ENCODE results near the gene UGCG. TPM values are rescaled to one million over a fixed set of nuclear protein-coding genes. Genes with fewer than 3 reads are reported as not detected.

Gene UGCG
- total and polyA plus RNA-seq, 4 donors: 22.3 to 102 (median 33.6) TPM

GRCh38 chr9:111914749-111915424 is 18.3 kb downstream of the UGCG start:
- peak in 2 of 6 donors; percentile 23 to 56 for DNase-seq (ENCODE audit: low read depth in 4 of 6, low spot score in 6 of 6)
- Histone ChIP-seq H3K4me1 (ENCODE audit: control insufficient read depth, insufficient read depth, low read length) (no peaks in the 10 kb centered on the region), H3K27ac (ENCODE audit: low read depth, low read length) (no peak overlapping the region), H3K36me3 (ENCODE audit: control insufficient read depth, insufficient read depth, low read length) (peaks cover 7% of the 10 kb centered on the region), H3K27me3 (ENCODE audit: control insufficient read depth, insufficient read depth, low read length) (no peaks in the 10 kb centered on the region), H3K4me3 (ENCODE audit: low read depth, low read length) (no peak overlapping the region), H3K9me3 (ENCODE audit: control insufficient read depth, insufficient read depth, low read length) (no peaks in the 10 kb centered on the region)
- no CpG with 5 or more reads among the region's 4 CpGs for WGBS (ENCODE audit: insufficient coverage)

- H3K4me3 ChIP-seq (ENCODE audit: low read depth, low read length): no peak overlapping the region
- no peak for DNase-seq (ENCODE audit: low read depth in 4 of 6, low spot score in 6 of 6)
- no CpG with 5 or more reads among the region's 3 CpGs for WGBS (ENCODE audit: insufficient coverage)
- H3K9me3 ChIP-seq (ENCODE audit: control insufficient read depth, insufficient read depth, low read length): no peaks in the 10 kb centered on the region
- H3K27me3 ChIP-seq (ENCODE audit: control insufficient read depth, insufficient read depth, low read length): no peaks in the 10 kb centered on the region
- H3K36me3 ChIP-seq (ENCODE audit: control insufficient read depth, insufficient read depth, low read length): peaks cover 10% of the 10 kb centered on the region
- H3K4me1 ChIP-seq (ENCODE audit: control insufficient read depth, insufficient read depth, low read length): no peaks in the 10 kb centered on the region
- H3K27ac ChIP-seq (ENCODE audit: low read depth, low read length): no peak overlapping the region
These were observed 18.8 kb downstream of the UGCG start for GRCh38 chr9:111915425-111915758.

GRCh38 chr9:111916234-111916645 is 19.6 kb downstream of the UGCG start:
- peaks cover 11% of the 10 kb centered on the region for H3K36me3 ChIP-seq (ENCODE audit: control insufficient read depth, insufficient read depth, low read length)
- H3K27ac ChIP-seq (ENCODE audit: low read depth, low read length): no peak overlapping the region
- H3K9me3 ChIP-seq (ENCODE audit: control insufficient read depth, insufficient read depth, low read length): no peaks in the 10 kb centered on the region
- H3K27me3 ChIP-seq (ENCODE audit: control insufficient read depth, insufficient read depth, low read length): no peaks in the 10 kb centered on the region
- H3K4me1 ChIP-seq (ENCODE audit: control insufficient read depth, insufficient read depth, low read length): no peaks in the 10 kb centered on the region
- 67% methylated on average over 1 of the region's 3 CpGs for WGBS (ENCODE audit: insufficient coverage)
- H3K4me3 ChIP-seq (ENCODE audit: low read depth, low read length): no peak overlapping the region
- no peak for DNase-seq (ENCODE audit: low read depth in 4 of 6, low spot score in 6 of 6)

GRCh38 chr9:111917201-111917600 is 20.6 kb downstream of the UGCG start:
- Histone ChIP-seq H3K27ac (ENCODE audit: low read depth, low read length) (no peak overlapping the region), H3K4me3 (ENCODE audit: low read depth, low read length) (no peak overlapping the region), H3K27me3 (ENCODE audit: control insufficient read depth, insufficient read depth, low read length) (no peaks in the 10 kb centered on the region), H3K36me3 (ENCODE audit: control insufficient read depth, insufficient read depth, low read length) (peaks cover 11% of the 10 kb centered on the region), H3K9me3 (ENCODE audit: control insufficient read depth, insufficient read depth, low read length) (no peaks in the 10 kb centered on the region), H3K4me1 (ENCODE audit: control insufficient read depth, insufficient read depth, low read length) (no peaks in the 10 kb centered on the region)
- DNase-seq (ENCODE audit: low read depth in 4 of 6, low spot score in 6 of 6): no peak
- WGBS (ENCODE audit: insufficient coverage): 78% methylated on average over 2 of the region's 5 CpGs

GRCh38 chr9:111917980-111918379 is 21.4 kb downstream of the UGCG start:
- Histone ChIP-seq H3K9me3 (ENCODE audit: control insufficient read depth, insufficient read depth, low read length) (no peaks in the 10 kb centered on the region), H3K27me3 (ENCODE audit: control insufficient read depth, insufficient read depth, low read length) (no peaks in the 10 kb centered on the region), H3K27ac (ENCODE audit: low read depth, low read length) (no peak overlapping the region), H3K4me1 (ENCODE audit: control insufficient read depth, insufficient read depth, low read length) (no peaks in the 10 kb centered on the region), H3K4me3 (ENCODE audit: low read depth, low read length) (no peak overlapping the region), H3K36me3 (ENCODE audit: control insufficient read depth, insufficient read depth, low read length) (peaks cover 11% of the 10 kb centered on the region)
- WGBS (ENCODE audit: insufficient coverage): 92% methylated on average over 5 of the region's 9 CpGs
- no peak for DNase-seq (ENCODE audit: low read depth in 4 of 6, low spot score in 6 of 6)

- no CpG with 5 or more reads among the region's 4 CpGs for WGBS (ENCODE audit: insufficient coverage)
These were observed 23.3 kb downstream of the UGCG start for GRCh38 chr9:111919875-111920274.

GRCh38 chr9:111920531-111920930 is 23.9 kb downstream of the UGCG start:
- no peak for DNase-seq (ENCODE audit: low read depth in 4 of 6, low spot score in 6 of 6)
- H3K36me3 ChIP-seq (ENCODE audit: control insufficient read depth, insufficient read depth, low read length): peaks cover 16% of the 10 kb centered on the region
- WGBS (ENCODE audit: insufficient coverage): 96% methylated on average over 5 of the region's 7 CpGs

More at GRCh38 chr9:111919875-111920274, 23.3 kb downstream of the UGCG start:
- H3K27me3 ChIP-seq (ENCODE audit: control insufficient read depth, insufficient read depth, low read length): no peaks in the 10 kb centered on the region
- peaks cover 16% of the 10 kb centered on the region for H3K36me3 ChIP-seq (ENCODE audit: control insufficient read depth, insufficient read depth, low read length)
- H3K9me3 ChIP-seq (ENCODE audit: control insufficient read depth, insufficient read depth, low read length): no peaks in the 10 kb centered on the region
- no peaks in the 10 kb centered on the region for H3K4me1 ChIP-seq (ENCODE audit: control insufficient read depth, insufficient read depth, low read length)
- H3K4me3 ChIP-seq (ENCODE audit: low read depth, low read length): no peak overlapping the region
- no peak for DNase-seq (ENCODE audit: low read depth in 4 of 6, low spot score in 6 of 6)
- no peak overlapping the region for H3K27ac ChIP-seq (ENCODE audit: low read depth, low read length)

GRCh38 chr9:111922324-111923013 is 25.9 kb downstream of the UGCG start:
- no peaks in the 10 kb centered on the region for H3K27me3 ChIP-seq (ENCODE audit: control insufficient read depth, insufficient read depth, low read length)
- no peak overlapping the region for H3K4me3 ChIP-seq (ENCODE audit: low read depth, low read length)
- no peaks in the 10 kb centered on the region for H3K9me3 ChIP-seq (ENCODE audit: control insufficient read depth, insufficient read depth, low read length)
- H3K27ac ChIP-seq (ENCODE audit: low read depth, low read length): no peak overlapping the region
- DNase-seq (ENCODE audit: low read depth in 4 of 6, low spot score in 6 of 6): no peak
- no peaks in the 10 kb centered on the region for H3K4me1 ChIP-seq (ENCODE audit: control insufficient read depth, insufficient read depth, low read length)
- H3K36me3 ChIP-seq (ENCODE audit: control insufficient read depth, insufficient read depth, low read length): peaks cover 20% of the 10 kb centered on the region

More at GRCh38 chr9:111920531-111920930, 23.9 kb downstream of the UGCG start:
- Histone ChIP-seq H3K4me1 (ENCODE audit: control insufficient read depth, insufficient read depth, low read length) (no peaks in the 10 kb centered on the region), H3K4me3 (ENCODE audit: low read depth, low read length) (no peak overlapping the region), H3K9me3 (ENCODE audit: control insufficient read depth, insufficient read depth, low read length) (no peaks in the 10 kb centered on the region), H3K27me3 (ENCODE audit: control insufficient read depth, insufficient read depth, low read length) (no peaks in the 10 kb centered on the region), H3K27ac (ENCODE audit: low read depth, low read length) (no peak overlapping the region)

GRCh38 chr9:111924281-111924680 is 27.7 kb downstream of the UGCG start:
- DNase-seq (ENCODE audit: low read depth in 4 of 6, low spot score in 6 of 6): no peak
- no peak overlapping the region for H3K4me3 ChIP-seq (ENCODE audit: low read depth, low read length)
- no peaks in the 10 kb centered on the region for H3K4me1 ChIP-seq (ENCODE audit: control insufficient read depth, insufficient read depth, low read length)
- H3K27ac ChIP-seq (ENCODE audit: low read depth, low read length): no peak overlapping the region
- no peaks in the 10 kb centered on the region for H3K27me3 ChIP-seq (ENCODE audit: control insufficient read depth, insufficient read depth, low read length)
- no peaks in the 10 kb centered on the region for H3K9me3 ChIP-seq (ENCODE audit: control insufficient read depth, insufficient read depth, low read length)
- H3K36me3 ChIP-seq (ENCODE audit: control insufficient read depth, insufficient read depth, low read length): peaks cover 21% of the 10 kb centered on the region

Data from spinal cord (tissue), 10 donors.